Measurements from ENCODE around the gene MYO5C.

- TF ChIP-seq, protein P1, sequence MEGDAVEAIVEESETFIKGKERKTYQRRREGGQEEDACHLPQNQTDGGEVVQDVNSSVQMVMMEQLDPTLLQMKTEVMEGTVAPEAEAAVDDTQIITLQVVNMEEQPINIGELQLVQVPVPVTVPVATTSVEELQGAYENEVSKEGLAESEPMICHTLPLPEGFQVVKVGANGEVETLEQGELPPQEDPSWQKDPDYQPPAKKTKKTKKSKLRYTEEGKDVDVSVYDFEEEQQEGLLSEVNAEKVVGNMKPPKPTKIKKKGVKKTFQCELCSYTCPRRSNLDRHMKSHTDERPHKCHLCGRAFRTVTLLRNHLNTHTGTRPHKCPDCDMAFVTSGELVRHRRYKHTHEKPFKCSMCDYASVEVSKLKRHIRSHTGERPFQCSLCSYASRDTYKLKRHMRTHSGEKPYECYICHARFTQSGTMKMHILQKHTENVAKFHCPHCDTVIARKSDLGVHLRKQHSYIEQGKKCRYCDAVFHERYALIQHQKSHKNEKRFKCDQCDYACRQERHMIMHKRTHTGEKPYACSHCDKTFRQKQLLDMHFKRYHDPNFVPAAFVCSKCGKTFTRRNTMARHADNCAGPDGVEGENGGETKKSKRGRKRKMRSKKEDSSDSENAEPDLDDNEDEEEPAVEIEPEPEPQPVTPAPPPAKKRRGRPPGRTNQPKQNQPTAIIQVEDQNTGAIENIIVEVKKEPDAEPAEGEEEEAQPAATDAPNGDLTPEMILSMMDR (IDR thresholded peaks at IDR 0.05), result no peak
- TF ChIP-seq POLR2AphosphoS5 (IDR thresholded peaks at IDR 0.05) (no peak), POLR2A (IDR thresholded peaks at IDR 0.05) (no peak)
Observed at GRCh38 chr15:52290329-52290728, 5.3 kb downstream of the MYO5C start.

All from transverse colon (tissue), 4 donors.